Astrocyte of the spinal cord (primary cell): Measurements from ENCODE around the gene VIPR2.

Experiments
- DNase-seq: peaks from one replicate; pipeline ENCODE4 v3.0.0; 2011; ENCODE audit warnings: low read depth, low spot score
- H3K4me3 ChIP-seq: 2 replicates; pipeline ENCODE4 v1.5.1; 2011; ENCODE audit warnings: low read depth, mild to moderate bottlenecking, low read length, moderate library complexity
- CTCF ChIP-seq: IDR thresholded peaks from 2 replicates; pipeline ENCODE4 v1.5.1; 2012; ENCODE audit warnings: low read depth, mild to moderate bottlenecking, low read length, inconsistent platforms
- in situ Hi-C: cut with HindIII; loops from 2 replicates; pipeline ENCODE4 v1.10.0; 2017; ENCODE audit warnings: low sequenced_read_pairs

Gene VIPR2

GRCh38 chr7:158979635-158980351 lies 164.9 kb downstream of the VIPR2 start:
- DNase-seq = no peak
- in situ Hi-C loops = no loop called here
- H3K4me3 ChIP-seq = no peak overlapping the region
- TF ChIP-seq CTCF = no peak

- in situ Hi-C loops = no loop called here
- no peak for TF ChIP-seq CTCF
- no peak overlapping the region for H3K4me3 ChIP-seq
- no peak for DNase-seq
Observed at GRCh38 chr7:158979023-158979529, 165.6 kb downstream of the VIPR2 start.
